Mucosa of rectum (tissue), 2 donors: ENCODE measurements around the gene ATF7IP2.
"Not testable (repeated sequence)": the region's sequence is repeated elsewhere in the genome, so short reads cannot be mapped to it uniquely, and the experiment has no call there.

Experiments
- H3K27ac ChIP-seq, 2 donors: one replicate each; pipeline ENCODE4 v1.7.0; 2013; ENCODE audit warnings: inconsistent platforms in 2 of 2, low read depth in 2 of 2, low read length in 2 of 2
- H3K27me3 ChIP-seq, 2 donors: one replicate each; pipeline ENCODE4 v1.7.0; 2013; ENCODE audit warnings: low read length in 2 of 2; ENCODE audit not compliant: control insufficient read depth in 2 of 2, insufficient read depth in 2 of 2
- H3K36me3 ChIP-seq, 2 donors: one replicate each; pipeline ENCODE4 v1.7.0; 2013; ENCODE audit warnings: low read length in 2 of 2; ENCODE audit not compliant: control insufficient read depth in 2 of 2, insufficient read depth in 2 of 2
- H3K4me1 ChIP-seq, 2 donors: one replicate each; pipeline ENCODE4 v1.7.0; 2013; ENCODE audit warnings: low read length in 2 of 2, mild to moderate bottlenecking in 1 of 2; ENCODE audit not compliant: control insufficient read depth in 2 of 2, insufficient read depth in 2 of 2
- H3K4me3 ChIP-seq, 2 donors: one replicate each; pipeline ENCODE4 v1.7.0; 2013; ENCODE audit warnings: low read length in 2 of 2
- H3K9ac ChIP-seq, 2 donors: one replicate each; pipeline ENCODE4 v1.7.0; 2013; ENCODE audit warnings: low read length in 2 of 2, low read depth in 1 of 2, mild to moderate bottlenecking in 1 of 2
- H3K9me3 ChIP-seq, 2 donors: one replicate each; pipeline ENCODE4 v1.7.0; 2013; ENCODE audit warnings: low read length in 2 of 2; ENCODE audit not compliant: control insufficient read depth in 2 of 2
- donor health status: healthy.
- donor health status: Normal muscosa, but diverticular disease.

ATF7IP2 gene

GRCh38 chr16:10405386-10405939 is 19.6 kb downstream of the ATF7IP2 start:
- Histone ChIP-seq H3K9ac (no peak overlapping the region), H3K27ac (no peak overlapping the region), H3K4me1 (no peaks in the 10 kb centered on the region), H3K36me3 (no peaks in the 10 kb centered on the region), H3K4me3 (no peak overlapping the region), H3K9me3 (peaks cover 6% of the 10 kb centered on the region in 2 donors), H3K27me3 (no peaks in the 10 kb centered on the region)

DNA sequence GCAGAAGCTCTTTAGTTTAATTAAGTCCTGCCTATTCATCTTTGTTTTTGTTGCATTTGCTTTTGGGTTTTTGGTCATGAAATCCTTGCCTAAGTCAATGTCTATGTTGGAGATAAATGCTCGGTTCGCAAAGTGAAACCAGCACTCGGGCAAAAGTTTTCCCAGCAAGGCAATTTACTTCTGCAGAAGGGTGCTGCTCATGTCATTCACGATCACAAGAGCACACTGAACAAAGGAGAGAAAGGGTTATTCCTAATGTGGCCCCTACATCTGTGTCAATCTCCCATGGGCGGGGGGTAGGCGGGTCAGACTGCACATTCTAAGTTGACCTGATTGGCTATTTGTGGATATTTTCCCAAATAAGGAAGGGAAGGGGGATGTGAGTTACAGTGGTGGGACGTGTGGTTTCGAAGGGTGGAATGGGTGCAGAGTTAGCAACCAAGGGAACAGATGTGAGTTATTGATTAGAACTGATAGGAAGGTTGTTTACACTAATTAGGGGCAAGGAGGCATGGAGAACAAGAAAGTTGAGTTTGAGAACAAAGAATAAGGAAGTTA is 23.0 kb downstream of the ATF7IP2 start:
- Histone ChIP-seq H3K36me3 (no peaks in the 10 kb centered on the region), H3K9ac (no peak overlapping the region), H3K4me1 (no peaks in the 10 kb centered on the region), H3K27ac (no peak overlapping the region), H3K27me3 (no peaks in the 10 kb centered on the region), H3K4me3 (no peak overlapping the region), H3K9me3 (peaks cover 6% of the 10 kb centered on the region in 2 donors)

DNA sequence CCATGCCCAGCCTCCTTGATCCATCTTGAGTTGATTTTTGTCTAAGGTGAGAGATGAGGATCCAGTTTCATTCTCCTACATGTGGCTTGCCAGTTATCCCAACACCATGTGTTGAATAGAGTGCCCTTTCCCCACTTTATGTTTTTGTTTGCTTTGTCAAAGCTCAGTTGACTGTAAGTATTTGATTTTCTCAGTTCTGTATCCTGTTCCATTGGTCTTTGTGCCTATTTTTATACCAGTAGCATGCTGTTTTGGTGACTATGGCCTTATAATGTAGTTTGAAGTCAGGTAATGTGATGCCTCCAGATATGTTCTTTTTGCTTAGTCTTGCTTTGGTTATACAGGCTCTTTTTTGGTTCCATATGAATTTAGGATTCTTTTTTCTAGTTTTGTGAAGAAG is 23.9 kb downstream of the ATF7IP2 start:
- not testable (repeated sequence) for H3K27me3 ChIP-seq, H3K4me1 ChIP-seq, H3K9ac ChIP-seq, H3K36me3 ChIP-seq, H3K27ac ChIP-seq, H3K9me3 ChIP-seq, H3K4me3 ChIP-seq

- Histone ChIP-seq H3K27ac (no peak overlapping the region), H3K9me3 (peaks cover 6 to 10% of the 10 kb centered on the region in 2 donors), H3K9ac (no peak overlapping the region), H3K36me3 (no peaks in the 10 kb centered on the region), H3K4me1 (no peaks in the 10 kb centered on the region), H3K4me3 (no peak overlapping the region), H3K27me3 (no peaks in the 10 kb centered on the region)
These were observed 24.6 kb downstream of the ATF7IP2 start for GRCh38 chr16:10410469-10410868.

GRCh38 chr16:10412935-10413601 is 27.2 kb downstream of the ATF7IP2 start:
- Histone ChIP-seq H3K27me3 (no peaks in the 10 kb centered on the region), H3K9ac (no peak overlapping the region), H3K4me1 (no peaks in the 10 kb centered on the region), H3K27ac (no peak overlapping the region), H3K9me3 (peaks cover 16 to 20% of the 10 kb centered on the region in 2 donors), H3K4me3 (no peak overlapping the region), H3K36me3 (no peaks in the 10 kb centered on the region)

DNA sequence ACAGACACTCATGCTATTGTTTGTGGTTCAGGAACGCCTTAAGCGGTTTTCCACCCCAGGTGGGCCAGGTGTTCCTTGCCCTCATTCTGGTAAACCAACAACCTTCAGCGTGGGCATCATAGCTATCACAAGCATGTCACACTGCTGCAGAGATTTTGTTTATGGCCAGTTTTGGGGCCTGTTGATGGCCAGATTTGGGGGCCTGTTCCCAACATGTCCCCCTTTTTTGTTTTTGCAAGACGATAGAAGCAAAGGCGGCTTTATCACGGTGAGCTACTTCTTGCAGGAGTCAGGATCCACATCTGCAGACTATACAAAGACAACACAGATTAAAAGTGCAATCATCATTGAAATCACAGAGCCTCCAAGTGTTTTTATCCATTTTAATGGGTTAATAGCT is 32.3 kb downstream of the ATF7IP2 start:
- H3K9me3 ChIP-seq, result peaks cover 13 to 14% of the 10 kb centered on the region in 2 donors
- H3K36me3 ChIP-seq, H3K9ac ChIP-seq, H3K27me3 ChIP-seq, H3K4me1 ChIP-seq, H3K4me3 ChIP-seq, H3K27ac ChIP-seq: not testable (repeated sequence)

DNA sequence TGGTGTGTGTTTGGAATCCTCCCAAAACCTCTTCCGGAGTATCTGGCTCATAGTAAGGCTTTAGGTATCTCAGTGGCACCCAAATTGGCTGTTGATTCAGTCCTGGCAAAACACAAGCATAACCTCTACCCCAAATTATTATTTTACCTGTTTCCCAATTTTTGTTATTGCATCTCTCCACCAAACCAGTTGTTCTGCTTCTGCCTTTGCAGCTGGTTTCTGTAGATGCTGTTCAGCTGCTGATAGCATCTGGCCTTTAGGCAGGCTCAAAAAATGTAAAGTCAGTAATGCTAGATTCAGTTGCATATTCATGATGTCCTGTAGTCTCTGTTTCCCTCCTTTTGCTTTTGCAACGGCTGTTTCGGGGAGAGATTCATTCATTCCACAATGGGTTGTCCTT is 33.8 kb downstream of the ATF7IP2 start:
- H3K4me3 ChIP-seq, result no peak overlapping the region
- H3K27me3 ChIP-seq, result no peaks in the 10 kb centered on the region
- H3K36me3 ChIP-seq, result no peaks in the 10 kb centered on the region
- no peaks in the 10 kb centered on the region for H3K4me1 ChIP-seq
- H3K27ac ChIP-seq, result no peak overlapping the region
- H3K9me3 ChIP-seq, result peaks cover 13 to 14% of the 10 kb centered on the region in 2 donors
- no peak overlapping the region for H3K9ac ChIP-seq

DNA sequence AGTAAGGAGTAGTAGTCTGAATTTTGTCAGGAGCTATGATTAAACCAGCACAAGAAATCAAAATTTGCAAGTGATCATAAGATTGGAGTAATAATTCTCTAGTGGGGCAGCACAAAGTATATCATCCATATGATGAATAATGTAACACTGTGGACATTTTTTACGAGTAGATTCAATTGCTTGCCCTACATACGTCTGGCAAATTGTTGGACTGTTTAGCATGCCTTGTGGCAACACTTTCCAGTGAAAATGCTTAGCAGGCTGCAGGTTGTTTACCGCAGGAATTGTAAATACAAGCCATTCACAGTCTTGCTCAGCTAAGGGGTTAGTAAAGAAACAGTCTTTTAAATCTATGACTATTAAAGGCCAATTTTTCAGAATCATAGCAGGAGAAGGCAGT is 35.7 kb downstream of the ATF7IP2 start:
- Histone ChIP-seq H3K36me3 (no peaks in the 10 kb centered on the region), H3K4me1 (no peaks in the 10 kb centered on the region), H3K4me3 (no peak overlapping the region), H3K9ac (no peak overlapping the region), H3K27ac (no peak overlapping the region), H3K27me3 (no peaks in the 10 kb centered on the region), H3K9me3 (peaks cover 4 to 13% of the 10 kb centered on the region in 2 donors)

DNA sequence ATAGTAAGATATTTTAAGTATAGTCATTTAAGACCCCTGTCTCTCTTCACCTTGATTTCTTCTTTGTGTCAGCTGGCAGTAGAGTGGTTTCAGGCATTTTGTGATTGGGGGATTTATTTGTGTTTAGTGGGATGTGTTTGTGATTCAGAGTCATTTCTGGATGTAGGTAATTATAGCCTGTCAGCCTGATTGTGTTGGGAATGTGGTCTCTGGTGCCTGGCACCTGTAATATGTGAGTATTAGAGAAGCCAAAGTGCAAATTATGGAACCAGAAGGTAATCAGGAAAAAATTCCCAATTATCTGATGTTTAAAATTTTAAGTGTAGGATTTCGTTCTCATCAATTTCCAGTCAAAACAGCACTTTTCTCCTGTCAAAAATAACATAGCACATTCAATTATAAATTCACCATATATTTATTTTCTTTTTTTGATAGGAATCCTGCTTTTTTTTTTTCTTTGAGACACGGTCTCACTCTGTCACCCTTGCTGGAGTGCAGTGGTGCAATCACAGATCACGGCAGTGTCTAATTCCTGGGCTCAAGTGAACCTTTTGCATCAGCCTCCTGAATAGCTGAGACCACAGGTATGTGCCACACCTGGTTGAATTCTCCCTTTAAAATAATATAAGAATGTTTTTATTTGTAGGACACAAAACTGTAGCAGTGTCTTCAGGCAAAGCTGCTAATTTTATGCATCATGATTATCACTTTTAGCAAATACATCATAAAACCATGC is 42.7 kb downstream of the ATF7IP2 start:
- H3K36me3 ChIP-seq, result no peaks in the 10 kb centered on the region

GRCh38 chr16:10429299-10429969 is 43.6 kb downstream of the ATF7IP2 start:
- not testable (repeated sequence) for H3K27me3 ChIP-seq, H3K9ac ChIP-seq, H3K36me3 ChIP-seq, H3K9me3 ChIP-seq, H3K4me1 ChIP-seq, H3K4me3 ChIP-seq, H3K27ac ChIP-seq

More for the DNA sequence above, 42.7 kb downstream of the ATF7IP2 start:
- H3K27ac ChIP-seq, result no peak overlapping the region
- H3K9me3 ChIP-seq, result no peaks in the 10 kb centered on the region
- no peak overlapping the region for H3K9ac ChIP-seq
- H3K4me1 ChIP-seq, result no peaks in the 10 kb centered on the region
- no peaks in the 10 kb centered on the region for H3K27me3 ChIP-seq
- no peak overlapping the region for H3K4me3 ChIP-seq
